Measurements from ENCODE around the gene MON1B.
A peak's percentile ranks its signal among the peaks of the same experiment; 100 is the strongest.

- TF ChIP-seq EZH2 (IDR thresholded peaks at IDR 0.05; ENCODE audit: borderline replicate concordance, low read length) (no peak), CTCF (IDR thresholded peaks at IDR 0.05; ENCODE audit: low read length) (peak; percentile 83)
Observed at GRCh38 chr16:77169650-77170236, 21.2 kb upstream of the MON1B start.

All from OCI-LY1 (cell line).